C4-2B (cell line): ENCODE data around the gene RNU6-1.

Experiments
- H3K27ac ChIP-seq: fragments of 450-650 bp; 2 replicates; pipeline ENCODE4 v1.5.1; 2017
- CTCF ChIP-seq: fragments of 450-650 bp; conservative IDR thresholded peaks from 2 replicates; pipeline ENCODE4 v1.5.1; 2017; ENCODE audit warnings: mild to moderate bottlenecking
- ZFX ChIP-seq: fragments of 450-650 bp; IDR thresholded peaks from 2 replicates; pipeline ENCODE4 v1.6.1; 2017

Gene RNU6-1

GRCh38 chr15:67839929-67840748 lies at the start of gene RNU6-1:
RNU6-1 (minus strand) TSS chr15:67840045.
- H3K27ac ChIP-seq, result peak within 1 kb of the TSS; percentile 92
- TF ChIP-seq ZFX (no peak), CTCF (no peak)

GRCh38 chr15:67887776-67888175 lies 47.9 kb upstream of the RNU6-1 start:
- no peak for TF ChIP-seq CTCF
- no peak for TF ChIP-seq ZFX
- no peak overlapping the region for H3K27ac ChIP-seq

- no peak overlapping the region for H3K27ac ChIP-seq
- TF ChIP-seq ZFX (no peak), CTCF (no peak)
These were observed 46.0 kb upstream of the RNU6-1 start for GRCh38 chr15:67885861-67886260.

- TF ChIP-seq CTCF (no peak), ZFX (no peak)
- H3K27ac ChIP-seq, result 0 out of 2 replicates have a peak overlapping the region, but pooled peaks have one; percentile 3
These were observed 45.3 kb upstream of the RNU6-1 start for GRCh38 chr15:67885175-67885523.

- 0 out of 2 replicates have a peak overlapping the region, but pooled peaks have one; percentile 3 for H3K27ac ChIP-seq
- no peak for TF ChIP-seq ZFX
- TF ChIP-seq CTCF, result no peak
These were observed 44.8 kb upstream of the RNU6-1 start for GRCh38 chr15:67884514-67885174.

- no peak overlapping the region for H3K27ac ChIP-seq
- TF ChIP-seq ZFX (no peak), CTCF (no peak)
These were observed 44.2 kb upstream of the RNU6-1 start for GRCh38 chr15:67884009-67884408.

GRCh38 chr15:67883234-67883773 lies 43.5 kb upstream of the RNU6-1 start:
- TF ChIP-seq CTCF (no peak), ZFX (no peak)
- H3K27ac ChIP-seq, result no peak overlapping the region
